CD4-positive, alpha-beta T cell treated with Interleukin-15 for 1 hour (primary cell): ENCODE results near the gene STX18.
"Not testable (repeated sequence)": the region's sequence is repeated elsewhere in the genome, so short reads cannot be mapped to it uniquely, and the experiment has no call there.

Experiments
- DNase-seq: peaks from one replicate; pipeline ENCODE4 v3.0.0-alpha.2; 2020

The STX18 gene

GRCh38 chr4:4506961-4507360 is 34.9 kb downstream of the STX18 start:
- no peak for DNase-seq

- DNase-seq = not testable (repeated sequence)
Observed at GRCh38 chr4:4505211-4505610, 36.6 kb downstream of the STX18 start.

DNA sequence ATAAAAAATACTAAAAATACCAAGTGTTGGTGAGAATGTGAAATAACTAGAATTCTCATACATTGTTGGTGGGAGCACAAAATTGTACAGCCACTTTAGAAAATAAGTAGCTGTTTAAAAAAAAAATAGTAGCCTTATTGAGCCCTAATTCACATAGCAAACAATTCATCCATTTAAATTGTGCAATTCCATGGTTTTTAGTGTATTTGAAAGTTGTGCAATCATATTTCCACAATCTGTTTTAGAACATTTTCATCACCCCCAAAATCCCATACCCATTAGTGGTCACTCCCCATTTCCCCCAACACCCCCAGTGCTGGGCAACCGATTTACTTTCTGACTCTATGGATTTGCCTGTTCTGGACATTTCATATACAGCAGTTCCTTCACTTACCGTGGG is 37.1 kb downstream of the STX18 start:
- no peak for DNase-seq

GRCh38 chr4:4502694-4503311 is 39.0 kb downstream of the STX18 start:
- no peak for DNase-seq

- DNase-seq = no peak
Observed at GRCh38 chr4:4501679-4502078, 40.2 kb downstream of the STX18 start.

DNA sequence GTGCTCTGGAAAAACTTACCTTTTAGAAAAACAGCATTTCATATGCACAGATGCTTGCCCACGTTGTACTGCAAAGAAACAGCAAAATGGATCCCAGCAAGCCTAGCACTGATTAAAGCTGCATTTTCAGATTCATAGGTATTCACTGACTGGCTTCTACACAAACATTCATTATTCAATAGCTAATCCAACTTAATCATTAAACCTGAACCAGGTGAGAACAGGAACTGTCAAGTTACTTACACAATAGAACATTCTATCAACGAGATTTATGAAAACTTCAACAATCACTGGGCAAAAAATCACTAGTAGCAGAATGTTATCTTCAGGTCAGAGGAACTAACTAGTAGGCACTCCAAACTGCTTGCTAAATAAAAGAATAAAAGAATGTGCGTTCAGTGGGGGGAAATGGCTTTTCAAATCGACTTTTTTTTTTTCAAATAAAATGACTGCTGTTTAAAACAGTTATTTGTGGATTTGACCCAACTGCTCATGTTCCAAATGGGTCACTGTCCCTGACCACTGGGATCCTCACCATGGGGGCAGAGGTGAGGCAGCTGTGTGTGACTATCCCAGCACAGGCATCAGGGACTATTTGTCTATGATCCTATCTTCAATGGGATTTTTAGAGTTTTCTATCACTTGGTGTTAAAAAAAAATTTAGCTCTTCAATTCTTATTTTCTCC is 42.3 kb downstream of the STX18 start:
- no peak for DNase-seq

- no peak for DNase-seq
Observed at GRCh38 chr4:4496592-4497372, 45.1 kb downstream of the STX18 start.

- DNase-seq = no peak
Observed at GRCh38 chr4:4494882-4495281, 47.0 kb downstream of the STX18 start.

GRCh38 chr4:4492161-4492847 is 49.5 kb downstream of the STX18 start:
- DNase-seq = no peak

GRCh38 chr4:4491396-4491893 is 50.4 kb downstream of the STX18 start:
- DNase-seq = no peak

GRCh38 chr4:4490816-4491215 is 51.0 kb downstream of the STX18 start:
- DNase-seq = no peak

GRCh38 chr4:4490041-4490440 is 51.8 kb downstream of the STX18 start:
- DNase-seq = no peak

DNA sequence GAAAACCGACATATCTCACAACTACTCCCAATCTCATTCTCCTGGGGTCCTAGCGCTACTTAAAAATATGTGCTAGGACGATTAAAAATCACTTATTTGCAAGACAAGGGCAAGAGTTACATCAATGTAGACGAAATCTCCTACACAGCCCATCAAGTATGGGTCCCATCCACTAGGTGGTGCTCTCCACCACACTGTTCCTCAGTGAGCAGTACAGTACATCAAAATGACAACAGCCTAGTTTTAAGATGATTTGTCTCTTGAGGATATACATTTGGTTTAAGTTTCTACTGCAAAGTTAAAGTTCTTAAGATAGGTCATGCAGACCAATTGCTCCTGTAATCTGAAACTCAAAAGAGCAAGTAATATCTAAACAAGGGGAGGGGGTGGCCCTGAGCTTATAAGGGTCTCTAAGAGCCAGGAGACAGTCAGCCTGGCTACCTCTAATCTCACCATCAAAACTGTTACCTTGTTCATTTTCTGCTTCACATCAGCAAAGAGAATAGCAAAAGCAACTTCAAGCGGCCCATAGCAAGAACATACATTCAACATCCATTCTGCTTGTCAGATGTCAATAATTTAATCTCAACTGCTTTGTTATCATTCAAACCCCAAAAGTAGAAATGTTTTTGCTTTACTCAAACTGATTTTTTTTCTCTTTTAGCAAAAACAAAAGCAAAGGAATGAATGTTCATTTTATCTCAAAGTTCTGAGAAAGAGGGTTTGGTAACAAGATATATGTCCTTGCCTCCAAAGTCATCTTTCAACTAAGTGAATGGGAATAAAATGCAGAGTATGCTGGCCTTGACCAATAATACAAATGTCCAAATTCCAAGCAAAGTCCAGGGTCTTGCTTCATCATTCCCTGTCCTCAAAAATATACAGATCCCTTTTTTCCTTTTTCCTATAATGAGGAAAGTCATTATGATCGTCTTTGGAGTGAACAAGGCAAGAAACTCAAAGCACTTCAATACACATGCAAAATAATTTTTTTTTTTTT is 53.1 kb downstream of the STX18 start:
- peak; percentile 63 for DNase-seq

DNA sequence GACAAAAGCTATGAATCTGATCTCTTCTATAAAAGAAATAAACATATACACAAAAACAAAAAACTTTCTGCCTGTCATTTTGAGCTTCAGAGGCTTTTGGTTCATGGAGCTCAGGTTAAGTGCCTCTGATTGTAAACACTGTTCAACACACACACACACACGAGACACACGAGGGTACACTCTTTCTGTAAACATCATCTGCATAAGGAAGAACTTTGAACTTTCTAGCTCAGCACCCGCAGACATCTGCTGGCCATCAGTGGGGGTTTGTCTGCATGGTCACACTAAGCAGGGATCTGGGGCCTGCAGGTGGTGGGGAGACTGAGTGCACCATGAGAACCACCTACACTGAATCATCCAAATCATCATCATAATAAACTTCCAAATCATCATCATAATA is 54.9 kb downstream of the STX18 start:
- DNase-seq = no peak

GRCh38 chr4:4485806-4486205 is 56.0 kb downstream of the STX18 start:
- DNase-seq = no peak

DNA sequence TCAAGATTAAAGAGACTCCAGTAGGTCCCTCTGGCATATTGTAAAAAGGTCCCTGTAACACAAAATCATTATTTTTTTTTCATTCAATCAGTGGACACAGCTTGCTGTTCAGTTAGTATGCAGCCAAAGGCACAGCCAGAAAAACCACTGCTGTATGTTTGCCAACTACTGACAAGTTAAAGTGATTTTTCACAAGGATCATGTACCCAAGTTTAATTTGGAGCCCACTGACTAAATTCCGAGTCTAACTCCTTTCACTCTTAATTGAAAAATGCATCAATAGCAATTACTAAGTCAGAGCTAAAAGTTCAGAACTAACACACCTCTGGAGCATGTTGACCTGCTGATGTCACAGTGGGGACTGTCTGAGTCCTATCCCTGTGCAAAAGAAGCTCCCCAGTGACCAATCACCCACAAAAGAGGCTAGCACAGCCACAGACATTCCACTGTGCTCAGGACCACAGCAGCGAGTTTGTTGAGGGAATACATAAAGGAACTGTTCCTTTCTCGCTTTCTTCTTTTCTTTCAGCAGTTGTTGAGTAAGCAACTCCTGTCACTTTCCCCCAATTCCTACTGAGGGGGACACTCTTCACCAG is 60.4 kb downstream of the STX18 start:
- DNase-seq = no peak

GRCh38 chr4:4480685-4481398 is 61.0 kb downstream of the STX18 start:
- no peak for DNase-seq

GRCh38 chr4:4480205-4480604 is 61.6 kb downstream of the STX18 start:
- no peak for DNase-seq

DNA sequence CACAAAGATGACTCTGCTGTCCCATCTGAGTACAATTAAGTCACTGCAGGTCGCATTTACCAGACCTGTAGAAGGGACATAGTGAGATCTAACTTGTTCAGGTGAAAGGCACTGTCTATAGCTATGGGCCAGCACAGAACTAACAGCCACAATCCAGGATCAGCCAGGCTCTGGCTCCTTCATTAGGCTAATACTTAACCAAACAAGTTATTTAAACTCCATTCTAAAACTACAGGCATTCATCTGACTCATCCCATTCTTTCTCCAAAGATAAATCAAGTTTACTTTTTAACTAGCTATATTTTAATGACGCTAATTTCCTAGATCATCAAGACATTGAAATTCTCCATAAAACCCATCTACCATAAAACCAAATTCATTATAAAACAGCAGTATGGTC is 62.5 kb downstream of the STX18 start:
- DNase-seq = no peak

DNA sequence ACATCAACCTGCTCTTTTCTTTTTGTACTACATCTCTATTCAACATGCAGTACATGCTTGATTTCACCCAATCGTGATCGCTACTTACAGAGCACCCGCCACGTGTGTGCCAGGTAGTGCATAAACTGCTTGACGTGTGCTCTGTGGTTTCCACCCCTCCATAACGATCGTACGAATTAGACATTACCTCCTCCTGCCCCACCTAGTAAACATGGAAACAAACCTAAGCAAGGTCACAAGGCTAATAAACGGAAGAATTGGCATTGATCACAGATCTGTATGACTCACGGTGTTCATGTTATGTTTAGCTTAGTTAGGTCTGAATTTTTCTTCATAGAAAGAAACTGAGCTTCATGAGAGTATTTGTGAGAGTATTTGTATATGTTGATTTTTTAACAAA is 64.1 kb downstream of the STX18 start:
- DNase-seq = no peak

DNA sequence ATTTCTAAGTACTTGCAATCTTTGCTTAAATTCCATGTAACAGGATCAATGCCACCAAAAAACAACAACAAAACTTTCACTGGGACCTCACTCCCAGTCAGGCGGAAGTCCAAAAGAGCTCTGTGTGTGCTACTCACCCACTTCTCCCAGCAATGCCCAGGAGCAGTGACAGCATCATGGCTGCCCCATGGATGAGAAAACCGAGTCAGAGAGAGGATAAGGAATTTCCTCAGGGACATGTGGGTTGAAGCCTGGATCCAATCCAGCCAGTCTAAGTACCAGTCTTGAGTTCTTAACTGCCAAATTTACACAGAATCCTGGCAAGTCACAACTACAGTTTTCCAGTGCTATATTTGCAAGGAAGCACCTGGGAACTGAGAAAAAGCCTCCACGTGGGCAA is 64.5 kb downstream of the STX18 start:
- DNase-seq = no peak
